OCI-LY3 (cell line): ENCODE measurements around the gene CNEP1R1.

Experiments used
- CTCF ChIP-seq: fragments of 200-600, 300-600 bp; sonication (generic); IDR thresholded peaks from 2 replicates; pipeline ENCODE4 v1.5.1; 2014; ENCODE audit warnings: antibody characterized with exemption, low read length, low read depth
- EZH2phosphoT487 ChIP-seq: fragments of 200-600 bp; shearing (Covaris generic); IDR thresholded peaks from 2 replicates; pipeline ENCODE4 v1.6.1; 2018; ENCODE audit warnings: antibody characterized with exemption, mixed run types, low read depth

- no peak for TF ChIP-seq CTCF
- TF ChIP-seq EZH2phosphoT487: no peak
These were observed 818 bp upstream of the CNEP1R1 start for GRCh38 chr16:50024207-50024606.
